Measurements from ENCODE around the gene ABCA9.
A peak's percentile ranks its signal among the peaks of the same experiment; 100 is the strongest.
"Not testable (repeated sequence)": the region's sequence is repeated elsewhere in the genome, so short reads cannot be mapped to it uniquely, and the experiment has no call there.

The ABCA9 gene

DNA sequence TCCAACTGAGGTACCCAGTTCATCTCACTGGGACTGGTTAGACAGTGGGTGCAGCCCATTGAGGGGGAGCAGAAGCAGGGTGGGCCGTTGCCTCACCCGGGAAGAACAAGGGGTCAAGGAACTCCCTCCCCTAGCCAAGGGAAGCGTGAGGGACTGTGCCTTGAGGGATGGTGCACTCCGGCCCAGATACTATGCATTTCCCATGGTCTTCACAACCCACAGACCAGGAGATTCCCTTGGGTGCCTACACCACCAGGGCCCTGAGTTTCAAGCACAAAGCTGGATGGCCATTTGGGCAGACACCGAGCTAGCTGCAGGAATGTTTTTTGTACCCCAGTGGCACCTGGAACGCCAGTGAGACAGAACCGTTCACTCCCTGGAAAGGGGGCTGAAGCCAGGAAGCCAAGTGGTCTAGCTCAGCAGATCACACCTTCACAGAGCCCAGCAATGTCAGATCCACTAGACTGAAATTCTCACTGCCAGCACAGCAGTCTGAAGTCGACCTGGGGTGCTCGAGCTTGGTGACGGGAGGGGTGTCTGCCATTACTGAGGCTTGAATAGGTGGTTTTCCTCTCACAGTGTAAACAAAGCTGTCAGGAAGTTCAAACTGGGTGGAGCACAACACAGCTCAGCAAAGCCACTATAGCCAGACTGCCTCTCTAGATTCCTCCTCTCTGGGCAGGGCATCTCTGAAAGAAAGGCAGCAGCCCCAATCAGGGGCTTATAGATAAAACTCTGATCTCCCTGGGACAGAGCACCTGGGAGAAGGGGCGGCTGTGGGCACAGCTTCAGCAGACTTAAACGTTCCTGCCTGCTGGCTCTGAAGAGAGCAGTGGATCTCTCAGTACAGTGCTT, 9.9 kb upstream of the ABCA9 start:
- DNase-seq: not testable (repeated sequence)

DNA sequence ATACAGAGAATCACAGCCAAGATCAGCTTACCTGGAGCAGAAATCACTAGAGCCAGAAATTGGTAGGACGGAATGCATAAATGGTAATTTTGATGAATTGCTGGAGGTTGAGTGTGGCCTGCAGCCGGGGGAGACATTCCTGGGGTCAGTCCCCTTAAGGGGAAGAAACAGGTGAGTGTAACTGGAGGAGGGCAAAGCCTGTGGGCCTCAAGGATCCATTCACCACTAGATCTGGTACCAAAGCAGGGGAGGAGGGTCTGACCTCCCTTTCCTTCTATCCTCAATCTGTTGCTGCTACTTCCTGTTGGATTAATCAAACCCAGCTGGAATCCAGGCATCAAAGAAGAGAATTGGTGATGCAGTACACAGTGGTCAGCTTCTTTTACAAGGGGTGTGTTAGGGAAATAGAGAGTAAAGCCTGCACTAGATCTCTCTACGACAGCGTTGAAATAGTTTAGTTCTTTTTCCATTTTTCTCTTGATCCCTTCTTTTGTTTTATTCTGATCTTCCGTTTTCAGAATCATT, 8.6 kb upstream of the ABCA9 start:
- intact Hi-C loops (cut with DNase I): no loop called here
- no peak for DNase-seq

More for the DNA sequence above, 9.9 kb upstream of the ABCA9 start:
- intact Hi-C loops (cut with DNase I): not testable (repeated sequence)

DNA sequence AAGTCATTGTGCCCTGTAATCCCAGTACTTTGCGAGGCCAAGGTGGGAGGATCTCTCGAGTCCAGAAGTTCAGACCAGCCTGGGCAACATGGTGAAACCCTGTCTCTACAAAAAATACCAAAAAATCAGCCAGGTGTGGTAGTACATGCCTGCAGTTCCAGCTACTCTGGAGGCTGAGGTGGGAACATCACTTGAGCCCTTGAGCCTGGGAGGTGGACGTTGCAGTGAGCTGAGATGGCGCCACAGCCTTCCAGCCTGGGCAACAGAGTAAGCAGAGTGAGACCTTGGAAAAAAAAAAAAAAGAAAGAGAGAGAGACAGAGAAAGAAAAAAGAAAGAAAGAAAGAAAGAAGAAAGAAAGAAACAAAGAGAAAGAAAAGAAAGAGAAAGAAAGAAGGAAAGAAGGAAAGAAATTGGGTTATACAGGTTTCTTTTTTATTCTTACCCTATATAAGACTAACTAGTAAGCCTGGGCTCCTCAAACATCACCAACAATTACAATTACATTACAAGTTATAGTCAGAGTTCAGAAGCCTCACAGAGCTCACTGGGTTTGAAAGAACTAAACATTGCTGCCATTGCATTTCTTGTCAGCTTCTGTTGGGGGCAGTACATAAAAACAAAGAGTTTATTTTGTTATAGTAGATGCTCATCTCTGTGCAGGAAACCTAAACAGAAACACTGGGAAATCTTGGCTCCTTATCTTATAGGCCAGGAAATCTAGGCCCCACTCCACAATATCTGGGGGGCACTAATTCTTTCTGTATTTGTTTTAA, 6.7 kb upstream of the ABCA9 start:
- intact Hi-C loops (cut with DNase I): no loop called here
- peak in 1 of 42 donors; percentile 4 for DNase-seq

DNA sequence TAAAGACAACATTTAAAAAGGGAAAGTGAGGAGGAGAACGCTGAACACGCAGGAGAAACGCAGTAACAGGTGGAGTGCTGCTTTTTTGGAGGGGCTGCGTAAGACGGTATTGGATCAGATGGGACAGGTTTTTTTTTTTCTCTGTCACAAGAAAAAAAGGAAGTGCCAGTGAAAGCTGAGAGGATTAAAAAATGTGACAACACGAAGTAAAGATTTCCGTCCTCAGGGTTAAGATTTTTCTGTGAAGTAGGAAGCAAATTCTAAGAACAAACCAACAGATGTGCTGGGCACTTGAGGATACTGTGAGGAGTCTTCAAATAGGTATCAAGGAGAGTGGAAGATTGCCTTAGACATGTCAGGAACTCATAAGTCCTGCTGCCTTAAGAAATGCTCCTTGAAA, 5.8 kb upstream of the ABCA9 start:
- intact Hi-C loops (cut with DNase I): no loop called here
- no peak for DNase-seq

DNA sequence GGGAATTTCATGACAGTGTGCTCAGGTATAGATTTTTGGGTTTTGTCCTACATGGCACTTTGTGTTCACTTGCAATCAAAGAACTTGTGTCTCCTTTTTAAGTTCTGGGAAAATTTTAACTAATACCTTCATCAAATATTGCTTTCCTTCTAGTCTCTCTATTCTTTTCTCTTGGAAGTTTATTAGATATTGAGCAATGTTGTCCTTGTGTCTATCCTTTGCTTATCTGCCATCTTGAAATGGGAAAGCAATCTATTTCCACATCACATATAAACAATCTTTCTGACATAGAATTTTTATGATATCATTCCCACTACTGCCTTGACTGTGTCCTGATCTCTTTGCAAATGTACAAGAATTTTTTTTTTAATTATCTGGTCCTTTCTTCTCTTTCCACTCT, 4.4 kb upstream of the ABCA9 start:
- intact Hi-C loops (cut with DNase I): no loop called here
- DNase-seq: no peak

DNA sequence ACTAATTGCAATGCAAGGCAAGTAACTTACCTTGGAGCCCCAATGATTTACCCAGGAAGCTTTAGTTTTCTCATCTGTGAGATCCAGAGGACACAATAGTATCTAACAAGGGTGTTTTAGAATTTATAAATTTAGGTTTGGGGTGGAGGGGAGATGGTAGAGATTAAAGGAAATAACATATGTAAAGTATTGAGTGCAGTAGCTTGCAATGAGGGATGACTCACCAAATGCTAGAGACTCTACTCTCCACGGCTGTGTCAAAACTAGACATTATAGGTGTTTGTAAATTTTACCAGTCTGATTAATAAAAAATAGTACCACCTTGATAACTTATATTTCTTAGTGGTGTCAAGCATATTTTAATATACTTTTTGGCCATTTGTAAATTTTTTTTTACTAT, 3.7 kb upstream of the ABCA9 start:
- no peak for DNase-seq
- intact Hi-C loops (cut with DNase I): no loop called here

DNA sequence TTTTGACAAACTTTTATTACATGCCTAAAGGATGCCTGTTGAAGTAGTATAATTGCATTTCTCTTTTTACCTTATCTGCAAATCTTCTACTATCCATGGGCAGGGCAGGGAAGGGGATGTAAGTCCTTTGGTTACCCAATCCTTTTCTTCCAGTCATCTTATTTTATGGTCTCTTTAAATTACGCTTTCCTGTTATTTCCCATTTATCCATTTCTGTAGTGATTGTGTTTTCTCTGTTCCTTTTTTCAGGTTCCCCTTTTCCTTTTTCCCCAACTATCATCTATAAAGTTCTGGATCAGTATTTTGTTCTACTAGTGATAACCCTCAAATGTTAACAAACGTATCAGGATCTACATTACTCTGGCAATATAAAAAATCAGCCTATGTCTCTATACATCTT, 3.3 kb upstream of the ABCA9 start:
- no peak for DNase-seq
- intact Hi-C loops (cut with DNase I): no loop called here

DNA sequence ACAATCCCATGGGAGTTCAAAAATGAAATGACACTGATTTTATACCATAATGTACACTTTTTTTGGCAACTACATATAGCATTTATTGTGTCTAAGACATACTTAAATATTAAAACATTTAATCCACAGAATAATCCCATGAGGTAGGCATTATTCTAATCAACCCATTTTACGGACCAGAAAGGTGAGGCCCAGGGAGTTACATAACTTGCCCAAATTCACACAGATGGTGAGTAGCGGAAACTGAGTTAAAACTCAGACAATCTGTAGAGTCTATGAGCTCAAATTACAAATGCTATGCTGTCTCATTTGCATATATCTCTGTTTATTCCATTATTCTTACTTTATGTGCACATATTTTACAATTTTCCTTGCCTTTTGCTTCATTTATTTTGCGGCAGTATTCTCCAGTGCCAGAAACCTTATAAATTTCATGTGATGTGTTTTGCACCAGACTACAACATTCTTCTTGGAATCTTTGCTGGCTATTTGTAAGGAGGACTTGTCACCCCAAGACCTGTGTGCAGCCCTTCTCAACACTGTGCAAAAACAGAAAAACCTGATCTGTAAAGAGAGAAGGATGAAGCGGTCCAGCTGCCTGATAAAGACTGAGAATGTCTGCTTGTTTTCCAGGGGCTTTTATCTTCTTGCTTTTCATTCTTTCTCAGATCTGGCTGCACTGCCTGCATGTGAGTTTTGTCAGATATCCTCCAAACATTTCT, 2.3 kb upstream of the ABCA9 start:
- no peak for DNase-seq
- intact Hi-C loops (cut with DNase I): no loop called here

DNA sequence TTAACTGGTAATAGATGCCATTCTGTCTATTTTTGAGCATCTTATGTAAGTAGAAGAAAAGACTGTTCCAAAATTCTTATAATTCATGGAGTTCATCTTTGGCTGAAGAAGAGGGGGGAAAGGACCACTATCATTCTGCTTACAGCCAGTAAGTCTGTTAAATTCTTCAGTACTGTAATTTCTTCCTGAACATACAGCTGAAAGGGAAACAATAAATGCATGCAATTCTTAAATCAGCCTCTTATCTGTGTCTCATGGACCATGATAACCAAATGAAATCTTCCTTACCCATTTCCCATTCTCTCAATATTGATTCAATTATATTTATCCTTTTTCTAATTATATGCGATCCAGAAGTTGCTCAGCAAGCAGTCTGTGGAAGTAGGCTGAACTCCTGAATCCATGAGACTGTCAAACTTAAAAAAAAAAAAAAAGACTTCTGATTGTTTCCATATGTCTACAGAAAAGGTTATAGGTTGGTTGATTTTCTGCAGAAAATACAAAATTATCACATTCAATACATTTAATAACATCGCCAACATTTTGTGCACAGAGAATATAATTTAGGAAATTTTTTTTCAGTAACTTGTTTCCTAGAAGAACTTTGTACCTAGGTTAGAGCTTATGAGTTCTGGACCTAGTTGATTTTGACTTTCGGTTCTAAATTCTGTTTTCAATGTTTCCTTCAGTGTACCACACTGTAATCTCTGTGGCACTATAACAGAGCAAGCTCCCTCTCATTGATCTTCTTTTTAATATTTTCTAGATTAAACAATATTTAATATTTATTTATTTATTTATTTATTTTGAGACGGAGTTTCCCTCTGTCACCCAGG, 1.2 kb upstream of the ABCA9 start:
- DNase-seq: no peak

DNA sequence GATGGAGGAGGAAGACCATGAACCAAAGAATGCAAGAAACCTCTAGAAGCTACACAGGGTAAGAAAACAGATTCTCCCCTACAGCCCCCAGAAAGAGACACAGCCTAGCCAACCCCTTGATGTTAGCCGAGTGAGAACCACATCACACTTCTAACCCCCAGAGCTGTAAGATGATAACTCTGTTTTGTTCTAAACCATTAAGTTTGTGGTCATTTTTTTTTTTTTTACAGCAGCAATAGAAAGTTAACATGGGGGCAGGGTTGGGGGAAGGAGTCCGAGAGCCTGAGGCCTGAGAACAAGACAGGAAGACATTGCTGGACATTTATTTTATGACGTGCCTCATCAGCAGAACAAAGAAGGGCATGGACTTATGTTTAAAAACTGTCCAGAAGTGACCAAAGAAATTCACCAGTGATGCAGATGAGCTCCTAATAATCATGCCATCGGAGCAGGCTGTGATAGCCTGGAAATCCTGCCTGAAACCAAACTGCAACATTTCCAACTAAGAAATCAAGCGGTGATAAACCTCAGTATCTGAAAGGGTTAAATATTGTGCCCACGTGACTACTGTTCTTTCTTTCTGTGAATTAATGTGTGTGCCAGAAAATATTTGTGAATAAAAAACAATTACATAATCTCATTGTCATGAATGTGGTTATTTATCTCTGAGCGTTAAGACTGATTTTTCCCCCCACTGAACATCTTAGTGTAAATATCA, 1.1 kb downstream of the ABCA9 start:
- intact Hi-C loops (cut with DNase I): no loop called here

More for the DNA sequence above, 1.2 kb upstream of the ABCA9 start:
- intact Hi-C loops (cut with DNase I): no loop called here

DNA sequence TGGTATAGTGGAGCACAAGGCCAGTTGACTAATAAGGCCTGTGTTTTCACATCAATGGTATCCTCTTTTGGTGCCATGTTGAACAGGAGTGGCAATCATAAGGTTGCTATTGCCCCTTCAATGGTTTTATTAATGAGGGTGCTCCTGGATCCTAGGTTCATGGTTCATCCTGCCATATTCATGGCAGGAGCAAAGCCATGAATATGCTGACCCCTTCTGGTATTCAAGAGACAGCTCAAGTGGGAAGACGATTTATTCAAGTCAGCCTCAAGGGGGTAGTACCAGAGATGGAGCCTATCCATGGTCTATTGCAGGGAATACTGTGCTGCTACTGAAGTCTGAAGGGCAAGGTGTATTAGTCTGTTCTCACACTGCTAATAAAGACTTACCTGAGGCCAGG, 2.6 kb downstream of the ABCA9 start:
- DNase-seq: no peak

More for the DNA sequence above, 1.1 kb downstream of the ABCA9 start:
- DNase-seq: no peak

DNA sequence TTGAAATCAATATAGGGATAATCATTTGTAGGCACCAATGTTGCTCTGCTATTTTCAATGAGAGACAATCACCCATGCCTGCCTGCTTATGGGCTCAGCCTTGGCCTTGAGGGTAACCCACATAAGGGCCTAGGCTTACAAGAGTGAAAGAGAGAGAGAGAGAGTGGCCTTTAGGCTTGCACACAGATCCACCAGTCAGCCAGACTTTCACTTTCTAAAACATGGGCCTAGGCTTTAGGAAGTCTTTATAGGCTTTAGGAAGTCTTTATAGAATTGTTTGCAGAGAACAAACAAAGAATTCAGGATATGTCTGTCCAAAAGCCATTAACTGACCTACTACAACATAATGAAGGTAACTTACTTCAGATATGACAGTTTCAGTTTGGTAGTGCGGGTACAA, 3.4 kb downstream of the ABCA9 start:
- no peak for DNase-seq
- intact Hi-C loops (cut with DNase I): no loop called here

More for the DNA sequence above, 2.6 kb downstream of the ABCA9 start:
- intact Hi-C loops (cut with DNase I): no loop called here

DNA sequence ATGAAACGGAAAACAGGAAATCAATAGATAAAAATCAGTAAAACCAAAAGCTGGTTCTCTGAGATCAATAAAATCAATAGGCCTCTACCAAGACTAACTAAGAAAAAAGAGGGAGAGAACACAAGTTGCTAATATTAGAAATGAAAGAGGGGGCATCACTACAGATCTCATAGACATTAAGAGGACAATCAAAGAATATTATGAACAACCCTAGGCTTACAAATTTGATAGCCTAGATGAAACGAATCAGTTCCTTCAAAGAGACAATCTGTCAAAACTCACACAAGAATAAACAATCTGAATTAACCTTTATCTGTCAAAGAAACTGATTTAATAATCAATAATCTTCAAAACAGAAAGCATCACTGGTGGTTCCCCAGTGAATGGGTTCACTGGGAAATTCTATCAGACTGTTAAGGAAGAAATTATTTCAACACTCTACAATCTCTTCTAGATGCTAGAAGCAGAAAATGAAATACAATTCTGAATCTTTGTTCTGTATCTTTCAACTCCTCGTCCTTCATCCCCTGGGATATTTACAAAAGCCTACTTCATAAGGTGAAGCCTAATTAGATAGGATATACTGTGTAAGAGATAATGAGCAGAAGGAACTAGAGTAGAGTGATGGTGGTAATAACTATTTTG, 4.4 kb downstream of the ABCA9 start:
- no peak for DNase-seq
- intact Hi-C loops (cut with DNase I): no loop called here

DNA sequence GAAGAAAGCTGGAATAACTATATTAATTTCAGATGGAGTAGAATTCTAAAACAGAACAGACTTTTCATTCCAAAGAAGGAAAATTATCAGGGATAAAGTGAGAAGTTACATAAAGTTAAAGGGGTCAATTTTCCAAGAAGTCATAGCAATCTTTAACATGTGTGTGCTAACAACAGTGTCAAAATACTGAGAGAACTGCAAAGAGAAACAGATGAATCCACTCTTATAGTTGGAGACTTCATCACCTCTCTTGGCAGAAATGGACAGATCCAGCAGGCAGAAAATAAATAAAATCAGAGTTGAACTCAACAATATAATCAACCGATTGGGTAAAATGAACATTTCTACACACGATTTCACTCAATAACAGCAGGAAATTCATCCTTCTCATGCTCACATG, 5.4 kb downstream of the ABCA9 start:
- DNase-seq: no peak
- intact Hi-C loops (cut with DNase I): no loop called here

DNA sequence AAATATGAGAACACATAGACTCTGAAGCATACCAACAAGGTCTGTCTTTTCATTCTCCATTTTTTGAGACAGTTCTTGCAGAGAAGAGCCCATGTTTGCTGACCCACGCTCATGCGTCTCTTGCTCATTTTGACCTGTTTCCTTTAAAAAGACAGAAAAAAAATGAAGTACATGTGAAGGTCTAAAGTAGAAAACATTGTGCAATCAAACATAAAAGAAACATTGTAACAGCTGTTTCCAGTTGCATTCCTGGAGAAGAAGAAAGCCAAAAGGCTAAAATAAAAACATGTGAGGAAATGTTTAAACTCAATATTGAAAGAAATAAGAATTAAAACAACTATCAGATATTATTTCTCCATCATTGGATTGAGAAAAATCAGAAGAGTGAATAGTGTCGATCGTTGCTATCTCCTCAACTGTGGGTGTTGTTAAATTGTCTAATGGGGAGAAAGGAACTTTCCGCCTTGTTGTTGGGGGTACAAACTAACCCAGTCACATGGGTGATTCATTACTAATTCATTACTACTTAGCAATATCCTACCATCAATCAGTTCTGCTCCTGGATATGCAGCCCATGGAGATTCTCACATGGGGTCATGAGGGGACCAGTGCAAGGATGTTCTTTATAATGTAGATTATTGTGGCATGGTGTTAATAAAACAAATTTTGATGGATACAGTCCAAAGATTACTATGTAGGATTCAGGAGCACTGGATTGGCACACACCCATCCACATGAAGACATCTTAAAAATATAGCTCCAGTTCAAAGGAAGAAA, 9.5 kb downstream of the ABCA9 start:
- intact Hi-C loops (cut with DNase I): no loop called here
- DNase-seq: no peak

DNA sequence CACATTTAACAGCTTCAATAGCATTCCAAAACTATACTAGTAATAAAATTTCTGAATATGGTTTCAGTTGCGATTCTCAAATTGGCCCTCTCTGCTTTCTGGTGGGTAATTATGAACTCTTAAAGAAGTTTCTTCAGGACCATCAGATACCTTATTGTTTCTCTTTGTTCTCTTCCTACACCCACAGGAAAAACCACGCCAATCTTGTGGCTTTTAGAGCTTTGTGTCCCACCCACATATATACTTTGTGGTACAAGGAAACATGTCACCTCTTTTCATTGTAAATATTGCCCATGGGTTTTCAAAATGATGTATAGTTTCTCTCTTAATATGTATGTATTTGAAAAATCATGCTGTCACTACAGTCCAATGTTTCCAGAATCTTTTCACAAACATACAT, 12.1 kb downstream of the ABCA9 start:
- DNase-seq: no peak
- intact Hi-C loops (cut with DNase I): no loop called here
